Smooth muscle cell (in vitro differentiated cells): ENCODE results near the gene NR4A3. TPM values are rescaled to one million over a fixed set of nuclear protein-coding genes. Genes with fewer than 3 reads are reported as not detected.
"Not testable (repeated sequence)": the region's sequence is repeated elsewhere in the genome, so short reads cannot be mapped to it uniquely, and the experiment has no call there.

ENCODE experiments used
- DNase-seq: peaks from one replicate; lab custom pipeline; 2025; ENCODE audit not compliant: unreplicated experiment; lab: John Stamatoyannopoulos, UW
- H2AFZ ChIP-seq: fragments of 200-600 bp; sonication (generic); 2 replicates; pipeline ENCODE4 v1.6.0; 2016; ENCODE audit warnings: antibody characterized with exemption, low read depth, mild to moderate bottlenecking
- H3F3A ChIP-seq: fragments of 200-600 bp; sonication (generic); 2 replicates; pipeline ENCODE4 v1.6.0; 2017; ENCODE audit warnings: antibody characterized with exemption, low read depth
- H3K27ac ChIP-seq: fragments of 200-600 bp; sonication (generic); 2 replicates; pipeline ENCODE4 v1.5.1; 2016; ENCODE audit warnings: low read depth, mild to moderate bottlenecking
- H3K27me3 ChIP-seq: fragments of 200-600 bp; sonication (generic); 2 replicates; pipeline ENCODE4 v1.6.1; 2016; ENCODE audit warnings: low read depth, mild to moderate bottlenecking
- H3K36me3 ChIP-seq: fragments of 200-600 bp; sonication (generic); 2 replicates; pipeline ENCODE4 v1.5.1; 2016; ENCODE audit warnings: low read depth
- H3K4me1 ChIP-seq: fragments of 200-600 bp; sonication (generic); 2 replicates; pipeline ENCODE4 v1.5.1; 2016; ENCODE audit warnings: low read depth
- H3K4me2 ChIP-seq: fragments of 200-600 bp; sonication (generic); 2 replicates; pipeline ENCODE4 v1.6.0; 2016; ENCODE audit warnings: mild to moderate bottlenecking
- H3K4me3 ChIP-seq: fragments of 200-600 bp; sonication (generic); 2 replicates; pipeline ENCODE4 v1.5.1; 2016; ENCODE audit warnings: mild to moderate bottlenecking
- H3K79me2 ChIP-seq: fragments of 200-600 bp; sonication (generic); 2 replicates; pipeline ENCODE4 v1.6.0; 2016; ENCODE audit warnings: low read depth, mild to moderate bottlenecking
- H3K9ac ChIP-seq: fragments of 200-600 bp; sonication (generic); 2 replicates; pipeline ENCODE4 v1.6.0; 2016; ENCODE audit warnings: low read depth
- H3K9me3 ChIP-seq: fragments of 200-600 bp; sonication (generic); replicated peaks from 2 replicates; pipeline ENCODE4 v1.5.1; 2016; ENCODE audit warnings: low read depth
- H4K20me1 ChIP-seq: fragments of 200-600 bp; sonication (generic); 2 replicates; pipeline ENCODE4 v1.6.0; 2016; ENCODE audit warnings: low read depth
- CTCF ChIP-seq: fragments of 200-600 bp; sonication (generic); IDR thresholded peaks from 2 replicates; pipeline ENCODE4 v1.5.1; 2017; ENCODE audit warnings: borderline replicate concordance, mild to moderate bottlenecking, antibody characterized with exemption; ENCODE audit not compliant: insufficient read depth, poor library complexity, severe bottlenecking
- WGBS: methylation state at CpG from one replicate; pipeline ENCODE4 v1.1.7; 2016; ENCODE audit warnings: low lambda C conversion rate; 5-methylcytosine and 5-hydroxymethylcytosine counted together
- polyA plus RNA-seq: library from polyadenylated mRNA; unstranded; fragments of >200 nt; fragmentation: Nextera tagmentation; extraction: Ambion mirVana; gene quantifications from 2 replicates; pipeline ENCODE4 v1.2.1, GENCODE V29; 2016
- total RNA-seq: library from RNA; depleted of rRNA; stranded (reverse); fragments of >200 nt; gene quantifications from 2 replicates; pipeline ENCODE4 v1.2.3, GENCODE V29; 2014

The NR4A3 gene
- total and polyA plus RNA-seq, 2 experiments from 2014 or later = 7.8 to 23.5 TPM

- H3K36me3 ChIP-seq = no peaks in the 10 kb centered on the region
- no peak for DNase-seq
- H3K4me3 ChIP-seq = no peak overlapping the region
- H3K9me3 ChIP-seq = no peaks in the 10 kb centered on the region
- H3K27me3 ChIP-seq = no peaks in the 10 kb centered on the region
- no peak overlapping the region for H3K4me2 ChIP-seq
- H3K27ac ChIP-seq = no peak overlapping the region
- H3F3A ChIP-seq = no peaks in the 10 kb centered on the region
- H3K79me2 ChIP-seq = no peaks in the 10 kb centered on the region
- TF ChIP-seq CTCF = no peak
- no peaks in the 10 kb centered on the region for H4K20me1 ChIP-seq
- WGBS = 69% methylated on average over 2 of the region's 2 CpGs
- no peaks in the 10 kb centered on the region for H3K4me1 ChIP-seq
- H3K9ac ChIP-seq = no peak overlapping the region
- H2AFZ ChIP-seq = no peak overlapping the region
Observed at GRCh38 chr9:99851500-99851822, 29.8 kb downstream of the NR4A3 start.

DNA sequence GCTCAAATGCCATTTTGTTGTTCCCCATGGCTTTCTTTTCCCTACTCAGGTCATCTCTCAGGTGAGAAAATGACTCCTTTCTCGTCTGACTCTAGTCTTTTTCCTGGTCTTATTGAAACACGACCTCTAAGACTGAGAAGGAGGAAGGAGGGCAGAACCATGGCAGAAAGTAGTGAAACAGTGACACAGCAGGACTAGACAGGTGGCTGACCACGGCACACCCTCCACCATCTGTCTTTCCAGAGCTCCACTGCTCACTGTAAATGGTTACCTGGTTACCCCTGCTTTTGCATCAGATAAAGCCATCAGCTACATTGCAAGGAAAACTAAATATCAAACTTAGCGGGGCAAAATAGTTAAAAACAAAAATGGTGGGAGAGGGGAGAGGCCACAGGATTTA lies 30.9 kb downstream of the NR4A3 start:
- Histone ChIP-seq H3K27ac (no peak overlapping the region), H3F3A (no peaks in the 10 kb centered on the region), H3K4me3 (no peak overlapping the region), H3K79me2 (no peaks in the 10 kb centered on the region), H3K4me2 (no peak overlapping the region), H3K36me3 (no peaks in the 10 kb centered on the region), H2AFZ (no peak overlapping the region), H3K27me3 (no peaks in the 10 kb centered on the region), H3K4me1 (no peaks in the 10 kb centered on the region), H4K20me1 (no peaks in the 10 kb centered on the region), H3K9me3 (no peaks in the 10 kb centered on the region), H3K9ac (no peak overlapping the region)
- DNase-seq = no peak
- TF ChIP-seq CTCF = no peak
- 90% methylated on average over 4 of the region's 4 CpGs for WGBS

- Histone ChIP-seq H3K27me3 (no peaks in the 10 kb centered on the region), H3K27ac (no peak overlapping the region), H3K4me3 (no peak overlapping the region), H3K9me3 (no peaks in the 10 kb centered on the region), H3F3A (no peaks in the 10 kb centered on the region), H3K4me1 (peaks cover 3% of the 10 kb centered on the region), H3K36me3 (no peaks in the 10 kb centered on the region), H4K20me1 (no peaks in the 10 kb centered on the region), H2AFZ (no peak overlapping the region), H3K9ac (no peak overlapping the region), H3K4me2 (no peak overlapping the region), H3K79me2 (no peaks in the 10 kb centered on the region)
- WGBS = 92% methylated on average over 8 of the region's 8 CpGs
- DNase-seq = no peak
- TF ChIP-seq CTCF = no peak
Observed at GRCh38 chr9:99855467-99856176, 33.9 kb downstream of the NR4A3 start.

DNA sequence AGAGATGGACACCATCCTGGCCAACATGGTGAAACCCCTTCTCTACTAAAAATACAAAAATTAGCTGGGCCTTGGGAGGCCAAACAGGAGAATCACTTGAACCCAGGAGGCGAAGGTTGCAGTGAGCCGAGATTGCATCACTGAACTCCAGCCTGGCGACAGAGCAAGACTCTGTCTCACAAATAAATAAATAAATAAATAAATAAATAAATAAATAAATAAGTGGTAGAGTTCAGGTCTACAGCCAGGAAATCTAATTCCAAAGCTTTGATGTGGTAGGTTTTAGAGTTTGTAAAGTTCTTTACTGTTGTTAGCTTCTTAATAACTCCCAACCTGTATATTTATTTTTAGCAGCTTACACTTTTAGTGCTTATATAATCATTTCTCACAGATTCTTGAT lies 35.9 kb downstream of the NR4A3 start:
- H3K4me2 ChIP-seq, H3K79me2 ChIP-seq, H3F3A ChIP-seq, H2AFZ ChIP-seq, H3K36me3 ChIP-seq, DNase-seq, H4K20me1 ChIP-seq, H3K9ac ChIP-seq, H3K27me3 ChIP-seq, H3K27ac ChIP-seq, H3K4me3 ChIP-seq, H3K4me1 ChIP-seq, H3K9me3 ChIP-seq: not testable (repeated sequence)
- 94% methylated on average over 3 of the region's 3 CpGs for WGBS
